DND-41 (cell line): ENCODE data around the gene ARFRP1.
A peak's percentile ranks its signal among the peaks of the same experiment; 100 is the strongest.

Experiments used
- ATAC-seq: fragments of 200-7000 bp; cut with Tn5 transposase; 3 replicates; pipeline ENCODE4 v1.9.1; 2021; ENCODE audit warnings: low read depth; ENCODE audit not compliant: insufficient read depth
- DNase-seq: peaks from one replicate; pipeline ENCODE4 v3.0.0-alpha.2; 2020
- H2AFZ ChIP-seq: 2 replicates; pipeline ENCODE4 v1.6.0; 2012; ENCODE audit warnings: low read depth, low read length
- H3K27ac ChIP-seq: 2 replicates; pipeline ENCODE4 v1.5.1; 2012; ENCODE audit warnings: low read length, inconsistent platforms
- H3K27me3 ChIP-seq: fragments of 200-600 bp; sonication (generic); 2 replicates; pipeline ENCODE4 v1.6.0; 2012; ENCODE audit warnings: low read length, mild to moderate bottlenecking, inconsistent platforms; ENCODE audit not compliant: insufficient read depth, poor library complexity
- H3K36me3 ChIP-seq: 2 replicates; pipeline ENCODE4 v1.5.1; 2012; ENCODE audit warnings: low read length, inconsistent platforms; ENCODE audit not compliant: insufficient read depth
- H3K4me1 ChIP-seq: 2 replicates; pipeline ENCODE4 v1.5.1; 2012; ENCODE audit warnings: mild to moderate bottlenecking, low read length; ENCODE audit not compliant: insufficient read depth
- H3K4me2 ChIP-seq: 2 replicates; pipeline ENCODE4 v1.6.0; 2012; ENCODE audit warnings: mild to moderate bottlenecking, moderate library complexity, low read length, inconsistent platforms; ENCODE audit not compliant: insufficient read depth
- H3K4me3 ChIP-seq, 2 experiments: fragments of 200-600 bp in 1 of 2; shearing (Covaris generic) in 1 of 2; 2 replicates each; pipeline ENCODE4 v1.5.1; 2012 to 2016; ENCODE audit warnings: inconsistent platforms in 2 of 2, low read length in 2 of 2, mild to moderate bottlenecking in 2 of 2, low read depth in 1 of 2, moderate library complexity in 1 of 2
- H3K79me2 ChIP-seq: 2 replicates; pipeline ENCODE4 v1.6.0; 2012; ENCODE audit warnings: low read length, inconsistent platforms; ENCODE audit not compliant: insufficient read depth
- H3K9ac ChIP-seq: 2 replicates; pipeline ENCODE4 v1.6.0; 2012; ENCODE audit warnings: low read depth, mild to moderate bottlenecking, inconsistent platforms, low read length, moderate library complexity
- H3K9me3 ChIP-seq: 2 replicates; pipeline ENCODE4 v1.5.1; 2012; ENCODE audit warnings: low read length, moderate library complexity, mild to moderate bottlenecking, inconsistent platforms; ENCODE audit not compliant: insufficient read depth, severe bottlenecking
- H4K20me1 ChIP-seq: 2 replicates; pipeline ENCODE4 v1.6.0; 2012; ENCODE audit warnings: low read length; ENCODE audit not compliant: insufficient read depth
- EZH2 ChIP-seq: IDR thresholded peaks from 3 replicates; pipeline ENCODE4 v1.6.1; 2012; ENCODE audit warnings: borderline replicate concordance, low read depth, mild to moderate bottlenecking, moderate library complexity, low read length, inconsistent platforms; ENCODE audit not compliant: severe bottlenecking
- TF ChIP-seq, protein P1 (sequence below): IDR thresholded peaks from 2 replicates; pipeline ENCODE4 v1.5.1; 2012; ENCODE audit warnings: borderline replicate concordance, low read length, moderate library complexity, mild to moderate bottlenecking; ENCODE audit not compliant: poor library complexity, severe bottlenecking; ENCODE audit errors: extremely low read depth

ARFRP1 gene

DNA sequence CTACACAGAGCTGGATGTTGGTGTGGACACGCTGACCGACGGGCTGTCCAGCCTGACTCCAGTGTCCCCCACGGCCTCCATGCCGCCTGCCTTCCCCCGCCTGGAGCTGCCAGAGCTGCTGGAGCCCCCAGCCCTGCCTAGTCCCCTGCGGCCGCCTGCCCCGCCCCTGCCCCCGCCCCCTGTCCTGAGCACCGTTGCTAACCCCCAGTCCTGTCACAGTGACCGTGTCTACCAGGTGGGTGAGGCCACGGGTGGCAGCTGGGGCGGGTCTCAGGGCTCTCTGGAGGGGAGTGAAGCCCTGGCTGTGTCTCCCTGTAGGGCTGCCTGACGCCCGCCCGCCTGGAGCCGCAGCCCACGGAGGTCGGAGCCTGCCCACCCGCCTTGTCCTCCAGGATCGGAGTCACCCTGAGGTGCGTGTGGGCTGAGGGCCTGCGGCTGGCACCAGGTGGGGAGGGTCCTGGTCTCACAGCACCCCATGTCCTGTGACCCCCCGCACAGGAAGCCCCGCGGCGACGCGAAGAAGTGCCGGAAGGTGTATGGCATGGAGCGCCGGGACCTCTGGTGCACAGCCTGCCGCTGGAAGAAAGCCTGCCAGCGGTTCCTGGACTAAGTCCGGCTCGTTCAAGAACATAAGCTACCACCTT is 34.7 kb upstream of the ARFRP1 start:
- H3K27me3 ChIP-seq = no peaks in the 10 kb centered on the region
- H3K4me3 ChIP-seq = no peak overlapping the region
- H3K36me3 ChIP-seq = peaks cover 37% of the 10 kb centered on the region
- H3K79me2 ChIP-seq = peaks cover 8% of the 10 kb centered on the region; the same call in 1 of the 2 replicates
- no peak overlapping the region for H3K9ac ChIP-seq
- DNase-seq (no peak), ATAC-seq (no peak)
- H3K9me3 ChIP-seq = no peaks in the 10 kb centered on the region
- TF ChIP-seq, protein P1, sequence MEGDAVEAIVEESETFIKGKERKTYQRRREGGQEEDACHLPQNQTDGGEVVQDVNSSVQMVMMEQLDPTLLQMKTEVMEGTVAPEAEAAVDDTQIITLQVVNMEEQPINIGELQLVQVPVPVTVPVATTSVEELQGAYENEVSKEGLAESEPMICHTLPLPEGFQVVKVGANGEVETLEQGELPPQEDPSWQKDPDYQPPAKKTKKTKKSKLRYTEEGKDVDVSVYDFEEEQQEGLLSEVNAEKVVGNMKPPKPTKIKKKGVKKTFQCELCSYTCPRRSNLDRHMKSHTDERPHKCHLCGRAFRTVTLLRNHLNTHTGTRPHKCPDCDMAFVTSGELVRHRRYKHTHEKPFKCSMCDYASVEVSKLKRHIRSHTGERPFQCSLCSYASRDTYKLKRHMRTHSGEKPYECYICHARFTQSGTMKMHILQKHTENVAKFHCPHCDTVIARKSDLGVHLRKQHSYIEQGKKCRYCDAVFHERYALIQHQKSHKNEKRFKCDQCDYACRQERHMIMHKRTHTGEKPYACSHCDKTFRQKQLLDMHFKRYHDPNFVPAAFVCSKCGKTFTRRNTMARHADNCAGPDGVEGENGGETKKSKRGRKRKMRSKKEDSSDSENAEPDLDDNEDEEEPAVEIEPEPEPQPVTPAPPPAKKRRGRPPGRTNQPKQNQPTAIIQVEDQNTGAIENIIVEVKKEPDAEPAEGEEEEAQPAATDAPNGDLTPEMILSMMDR = no peak
- TF ChIP-seq EZH2 = no peak
- no peak overlapping the region for H3K4me2 ChIP-seq
- peaks cover 27% of the 10 kb centered on the region for H4K20me1 ChIP-seq
- H3K27ac ChIP-seq = no peak overlapping the region
- H2AFZ ChIP-seq = no peak overlapping the region
- peaks cover 22% of the 10 kb centered on the region for H3K4me1 ChIP-seq

DNA sequence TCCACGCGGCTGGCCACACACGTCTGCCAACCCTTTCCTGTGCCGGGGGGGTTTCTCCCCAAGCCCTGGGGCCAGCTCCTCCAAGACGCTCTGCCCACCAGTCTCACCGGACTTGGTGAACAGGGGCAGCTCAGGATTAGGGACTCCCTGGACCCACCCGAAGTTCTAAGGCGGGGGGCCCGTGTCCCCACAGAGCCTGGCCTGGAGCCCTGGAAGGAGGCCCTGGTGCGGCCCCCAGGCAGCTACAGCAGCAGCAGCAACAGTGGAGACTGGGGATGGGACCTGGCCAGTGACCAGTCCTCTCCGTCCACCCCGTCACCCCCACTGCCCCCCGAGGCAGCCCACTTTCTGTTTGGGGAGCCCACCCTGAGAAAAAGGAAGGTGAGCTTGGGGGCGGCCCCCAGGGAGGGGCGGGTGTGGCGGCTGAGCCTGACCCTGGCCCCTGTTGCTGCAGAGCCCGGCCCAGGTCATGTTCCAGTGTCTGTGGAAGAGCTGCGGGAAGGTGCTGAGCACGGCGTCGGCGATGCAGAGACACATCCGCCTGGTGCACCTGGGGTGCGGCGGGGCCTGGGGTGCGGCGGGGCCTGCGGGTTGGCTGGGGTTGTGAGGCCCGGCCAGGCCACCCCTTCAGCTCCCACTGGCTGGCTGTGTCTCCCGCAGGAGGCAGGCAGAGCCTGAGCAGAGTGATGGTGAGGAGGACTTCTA is 34.1 kb upstream of the ARFRP1 start:
- Histone ChIP-seq H4K20me1 (peaks cover 27% of the 10 kb centered on the region), H2AFZ (no peak overlapping the region), H3K27me3 (no peaks in the 10 kb centered on the region), H3K36me3 (peaks cover 44% of the 10 kb centered on the region), H3K79me2 (peaks cover 8% of the 10 kb centered on the region; the same call in 1 of the 2 replicates), H3K9ac (peak overlapping the region; percentile 74; the same call in 1 of the 2 replicates), H3K4me1 (peaks cover 22% of the 10 kb centered on the region), H3K4me3 (no peak overlapping the region), H3K4me2 (peak overlapping the region; percentile 80), H3K9me3 (no peaks in the 10 kb centered on the region), H3K27ac (no peak overlapping the region)
- TF ChIP-seq, protein P1 = no peak
- no peak for TF ChIP-seq EZH2
- DNase-seq (no peak), ATAC-seq (no peak)

DNA sequence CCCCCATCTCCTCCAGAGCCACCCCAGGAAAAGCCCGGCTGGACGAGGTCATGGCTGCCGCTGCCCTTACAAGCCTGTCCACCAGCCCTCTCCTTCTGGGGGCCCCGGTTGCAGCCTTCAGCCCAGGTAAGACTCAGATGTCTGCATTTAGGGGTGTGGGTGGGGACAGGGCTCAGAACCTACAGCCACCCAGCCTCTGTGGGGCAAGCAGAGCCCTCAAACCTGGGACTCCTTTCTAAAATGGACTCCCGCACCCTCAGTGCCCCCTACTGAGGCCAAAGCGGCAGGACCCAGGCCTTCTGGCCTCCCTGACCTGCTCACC is 33.5 kb upstream of the ARFRP1 start:
- TF ChIP-seq EZH2 = no peak
- TF ChIP-seq, protein P1 = no peak
- H3K79me2 ChIP-seq = peaks cover 8% of the 10 kb centered on the region; the same call in 1 of the 2 replicates
- no peaks in the 10 kb centered on the region for H3K9me3 ChIP-seq
- peaks cover 22% of the 10 kb centered on the region for H3K4me1 ChIP-seq
- H4K20me1 ChIP-seq = peaks cover 27% of the 10 kb centered on the region
- H3K4me2 ChIP-seq = peak overlapping the region; percentile 80
- peak overlapping the region; percentile 74 for H3K9ac ChIP-seq
- ATAC-seq (no peak), DNase-seq (no peak)
- H3K36me3 ChIP-seq = peaks cover 49% of the 10 kb centered on the region
- peak overlapping the region in 1 of 2 experiments; percentile 63; a peak in 1 of 4 replicates for H3K4me3 ChIP-seq
- H2AFZ ChIP-seq = no peak overlapping the region
- peak overlapping the region; percentile 57 for H3K27ac ChIP-seq
- H3K27me3 ChIP-seq = no peaks in the 10 kb centered on the region
